ENCODE data around the gene WNK2.

Gene WNK2

DNA sequence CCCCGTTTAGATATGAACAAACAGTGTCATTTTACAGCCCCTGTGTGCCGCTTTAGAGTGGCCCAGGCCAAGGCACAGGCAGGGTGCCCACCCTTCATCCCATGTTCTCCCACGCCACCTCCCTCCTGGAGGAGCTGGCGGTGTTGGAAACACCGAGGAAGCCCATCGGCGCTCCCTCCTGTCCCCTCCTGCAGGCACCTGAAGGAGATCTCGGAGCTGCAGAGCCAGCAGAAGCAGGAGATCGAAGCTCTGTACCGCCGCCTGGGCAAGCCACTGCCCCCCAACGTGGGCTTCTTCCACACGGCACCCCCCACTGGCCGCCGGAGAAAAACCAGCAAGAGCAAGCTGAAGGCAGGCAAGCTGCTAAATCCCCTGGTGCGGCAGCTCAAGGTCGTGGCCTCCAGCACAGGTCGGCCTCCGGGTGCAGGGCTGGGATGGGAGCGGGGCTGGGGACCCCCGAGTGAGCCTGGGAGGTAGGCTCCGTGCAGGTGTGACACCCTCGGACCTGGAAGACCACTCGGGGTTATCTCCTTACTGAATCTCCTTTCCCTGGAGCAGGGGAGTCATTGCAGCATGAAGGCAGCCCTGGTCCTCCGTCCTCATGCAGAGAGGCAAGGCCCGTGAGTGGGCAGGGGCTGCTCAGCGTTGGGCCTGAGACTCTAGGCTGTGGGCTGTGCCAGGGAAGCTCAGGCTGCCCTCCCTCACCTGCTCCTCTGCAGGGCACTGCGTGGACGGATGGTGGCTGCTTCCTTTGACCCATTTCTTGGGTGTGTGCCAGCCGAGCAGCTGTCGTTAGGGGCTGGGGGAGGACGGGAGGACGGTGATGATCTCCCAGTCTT lies 113.9 kb downstream of the WNK2 start:
- no peak for DNase-seq

DNA sequence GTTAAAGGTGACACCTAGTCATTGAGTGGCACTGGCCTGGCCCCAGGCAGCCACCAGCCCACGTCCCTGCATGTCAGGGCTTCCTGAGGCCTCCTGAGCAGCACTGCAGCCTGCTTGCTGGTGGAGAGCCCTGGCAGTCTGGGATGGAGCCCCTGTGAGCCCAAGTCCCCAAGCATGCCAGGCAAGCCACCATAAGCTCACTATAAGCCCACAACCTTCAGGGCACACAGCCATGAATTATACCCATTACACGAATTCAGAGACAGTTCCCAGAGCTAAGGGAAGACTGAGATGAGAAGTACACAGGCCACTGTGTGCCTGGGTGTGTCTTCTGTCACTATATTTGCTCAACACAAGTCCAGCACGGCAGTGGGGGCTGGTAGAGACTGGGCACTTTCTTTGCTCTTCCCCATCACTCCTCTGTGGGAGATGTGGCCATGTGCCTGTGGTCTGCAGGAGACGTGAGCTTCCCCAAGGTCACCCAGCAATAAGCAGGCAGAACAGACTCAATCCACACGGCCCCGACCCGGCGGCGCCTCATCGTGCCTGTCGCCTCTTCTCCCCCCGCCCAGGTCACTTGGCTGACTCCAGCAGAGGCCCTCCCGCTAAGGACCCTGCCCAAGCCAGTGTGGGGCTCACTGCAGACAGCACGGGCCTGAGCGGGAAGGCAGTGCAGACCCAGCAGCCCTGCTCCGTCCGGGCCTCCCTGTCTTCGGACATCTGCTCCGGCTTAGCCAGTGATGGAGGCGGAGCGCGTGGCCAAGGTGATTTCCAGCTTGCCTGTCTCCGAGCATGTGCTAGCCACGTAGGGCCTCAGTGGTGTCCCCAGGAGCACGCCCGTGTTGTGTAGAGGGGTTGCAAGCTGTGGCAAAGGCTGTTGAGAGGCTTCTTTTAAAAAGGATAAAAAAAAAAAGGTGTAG lies 114.8 kb downstream of the WNK2 start:
- DNase-seq, result no peak

DNA sequence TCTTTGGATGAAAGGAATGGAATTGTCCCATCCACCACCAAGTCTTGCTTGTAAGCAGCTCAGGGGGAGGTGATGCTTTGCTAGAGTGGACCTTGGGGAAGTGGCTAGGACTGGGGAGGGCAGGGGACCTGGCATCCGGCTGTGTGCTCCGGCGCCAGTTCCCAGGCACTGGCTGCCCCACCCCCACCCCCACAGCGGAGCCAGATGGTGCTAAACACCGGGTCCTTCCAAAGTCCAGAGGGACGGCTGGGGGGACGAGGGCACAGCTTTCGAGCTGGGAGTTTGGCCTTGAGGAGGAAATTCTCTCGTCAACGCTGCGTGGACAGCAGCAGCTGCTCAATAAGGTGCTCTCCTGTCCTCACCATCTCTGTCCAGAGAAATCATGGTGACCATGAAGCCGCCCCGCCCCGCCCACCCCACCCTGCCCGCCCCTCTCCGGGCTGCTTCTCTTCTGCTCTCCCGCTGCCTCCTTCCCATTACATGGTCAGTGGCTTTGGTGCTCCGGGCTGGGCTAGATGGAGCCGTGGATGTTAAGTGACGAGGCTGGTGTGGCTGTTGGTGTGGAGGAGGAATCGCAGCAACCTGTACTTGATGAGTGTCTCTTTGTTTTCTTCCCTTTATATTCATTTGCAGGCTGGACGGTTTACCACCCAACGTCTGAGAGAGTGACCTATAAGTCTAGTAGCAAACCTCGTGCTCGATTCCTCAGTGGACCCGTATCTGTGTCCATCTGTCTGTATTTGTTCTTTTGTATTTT lies 115.7 kb downstream of the WNK2 start:
- DNase-seq, result no peak

DNA sequence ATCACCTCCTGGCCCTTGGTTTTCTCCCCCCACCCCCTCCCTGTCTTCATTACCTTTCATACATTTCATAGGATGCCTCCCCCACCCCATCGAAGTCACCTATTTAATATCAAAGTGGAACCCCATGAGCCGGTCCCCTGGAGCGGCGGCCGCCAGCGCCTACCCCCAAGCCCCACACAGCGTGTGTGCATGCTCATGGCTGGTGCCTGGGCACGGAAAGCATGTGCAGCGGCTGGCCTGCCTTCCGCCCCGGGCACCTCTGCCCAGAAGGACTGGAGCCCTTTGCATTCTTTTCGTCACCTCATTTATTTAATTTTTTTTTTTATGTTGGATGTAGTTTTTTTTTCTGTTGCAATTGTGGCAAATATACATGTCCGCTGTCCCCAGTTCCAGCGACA lies 116.2 kb downstream of the WNK2 start:
- peak; percentile 5 for DNase-seq

DNA sequence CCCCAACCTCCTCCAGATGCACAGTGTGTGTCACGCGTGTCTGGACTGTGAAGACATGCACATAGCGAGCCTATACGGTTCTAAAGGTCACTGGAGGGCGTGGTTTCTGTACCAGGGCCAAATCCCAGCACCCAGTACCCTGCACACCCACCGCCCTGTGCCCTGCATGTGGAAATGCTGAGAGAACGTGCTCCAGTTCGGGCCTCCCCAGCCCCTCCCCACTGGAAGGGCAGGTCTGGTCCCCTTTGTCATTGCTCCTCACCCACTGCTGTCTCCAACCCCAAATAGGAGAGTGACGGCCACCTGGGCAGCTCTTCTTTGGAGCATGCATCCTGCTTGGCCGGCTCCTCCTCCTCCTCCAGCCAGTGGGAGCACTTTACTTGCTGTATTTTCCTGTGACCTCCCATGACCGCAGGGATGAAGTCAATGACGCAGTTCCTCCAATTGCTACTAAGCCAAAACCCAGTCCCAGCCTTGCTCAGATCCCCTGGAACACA lies 116.7 kb downstream of the WNK2 start:
- peak; percentile 16 for DNase-seq

DNA sequence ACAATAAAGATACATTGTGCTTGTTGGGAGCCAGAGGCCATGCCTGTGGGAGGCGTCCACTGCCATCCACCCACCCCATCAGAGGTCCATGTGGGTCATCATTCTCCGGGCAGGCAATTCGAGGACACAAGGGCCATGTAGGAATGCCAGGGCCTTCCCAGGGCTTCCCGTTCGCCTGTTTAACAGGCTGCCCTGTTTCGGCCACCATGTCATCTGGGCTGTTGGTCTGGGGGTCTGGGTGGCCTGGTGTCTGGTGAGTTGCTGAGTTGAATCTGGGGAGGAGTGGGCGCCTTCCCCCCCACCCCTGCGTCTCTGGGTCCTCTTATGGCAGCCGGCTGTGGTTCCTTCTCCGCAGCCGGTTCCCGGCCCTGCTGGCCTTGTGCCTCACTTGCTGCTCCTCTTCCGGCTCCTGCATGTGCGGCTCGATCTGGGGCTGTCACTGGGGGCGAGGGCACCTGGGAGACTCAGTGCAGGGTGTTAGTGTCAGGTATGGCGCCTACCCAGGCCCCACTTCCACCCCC lies 117.4 kb downstream of the WNK2 start:
- DNase-seq, result peak; percentile 12

DNA sequence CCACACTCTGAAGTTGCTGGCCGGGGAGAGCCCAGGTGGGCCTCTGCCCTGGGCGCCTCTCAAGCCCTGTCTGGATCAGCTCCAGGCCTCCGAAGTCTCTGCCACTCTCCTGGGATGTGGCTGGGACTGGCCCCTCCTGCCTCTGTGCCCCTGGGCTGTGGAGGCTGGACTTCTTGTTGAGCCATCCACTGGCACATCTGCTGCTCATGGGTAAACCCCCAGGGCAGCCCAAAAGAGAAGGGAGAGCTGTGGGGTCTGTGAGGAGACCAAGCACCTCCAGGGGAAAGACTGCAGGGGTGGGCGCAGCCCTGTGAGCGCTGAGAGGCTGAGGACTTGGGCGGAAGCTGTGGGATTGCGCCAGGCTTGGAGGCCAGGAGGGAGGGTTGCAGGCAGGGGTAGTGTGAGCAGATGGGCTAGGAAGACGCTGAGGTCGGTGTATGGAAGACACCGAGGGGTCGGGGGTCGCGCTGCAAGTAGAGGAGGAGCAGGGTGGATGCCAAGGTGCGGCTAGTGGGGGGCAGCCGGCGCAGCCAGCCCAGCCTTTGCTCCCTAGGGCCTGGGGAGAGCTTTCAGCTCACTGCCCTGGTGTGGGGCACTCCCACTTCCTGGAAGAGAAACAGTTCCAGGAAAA lies 118.1 kb downstream of the WNK2 start:
- peak; percentile 11 for DNase-seq

DNA sequence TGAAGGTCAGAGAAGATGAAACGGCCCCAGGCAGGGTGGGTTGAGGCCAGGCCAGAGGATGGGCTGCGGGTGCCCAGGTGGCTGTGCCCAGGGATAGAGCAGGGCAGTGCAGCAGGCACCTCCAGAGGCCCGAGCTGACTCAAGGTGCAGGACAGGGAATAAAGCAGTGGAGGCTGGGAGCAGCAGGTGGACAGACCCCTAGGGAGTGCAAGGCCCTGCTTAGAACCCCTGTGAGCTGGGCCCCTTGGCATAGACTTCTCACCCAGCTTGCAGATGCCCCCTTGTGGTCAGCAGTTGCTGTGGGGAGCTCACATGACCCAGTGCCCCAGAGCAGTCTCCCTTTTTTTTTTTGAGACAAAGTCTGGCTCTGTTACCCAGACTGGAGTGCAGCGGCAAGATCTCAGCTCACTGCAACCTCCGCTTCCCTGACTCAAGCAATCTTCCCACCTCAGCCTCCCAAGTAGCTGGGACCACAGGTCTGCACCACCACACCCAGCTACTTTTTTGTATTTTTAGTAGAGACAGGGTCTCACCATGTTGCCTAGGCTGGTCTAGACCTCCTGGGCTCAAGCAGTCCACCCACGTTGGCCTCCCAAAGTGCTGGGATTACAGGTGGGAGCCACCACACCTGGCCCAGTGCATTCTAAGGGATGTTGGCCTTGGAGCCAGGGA lies 118.8 kb downstream of the WNK2 start:
- peak; percentile 73 for DNase-seq

DNA sequence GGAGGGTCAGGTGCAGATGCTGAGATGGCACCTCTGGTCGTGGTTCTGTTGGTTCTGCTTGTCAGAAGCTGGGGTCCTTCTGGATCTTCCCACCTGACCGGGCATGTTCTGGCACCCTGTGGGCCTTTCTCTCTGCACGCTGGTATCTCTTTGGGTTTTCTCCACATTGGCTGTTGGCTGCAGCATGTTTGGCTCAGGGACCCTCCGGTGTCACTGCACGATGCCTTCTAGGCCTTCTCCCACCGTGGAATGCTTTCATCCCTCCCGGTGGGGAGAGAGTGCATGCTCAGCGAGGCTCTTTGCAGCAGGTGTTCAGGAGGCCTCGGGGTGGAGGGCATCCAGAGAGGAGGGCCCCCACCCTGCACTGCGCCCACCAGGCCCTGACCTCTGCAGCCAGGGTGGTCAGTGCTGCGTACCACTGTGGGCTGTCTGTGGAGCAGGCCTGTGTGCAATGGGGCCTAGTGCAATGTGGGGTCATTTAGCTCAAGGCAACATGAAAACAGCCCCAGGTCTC lies 119.4 kb downstream of the WNK2 start:
- peak; percentile 6 for DNase-seq

DNA sequence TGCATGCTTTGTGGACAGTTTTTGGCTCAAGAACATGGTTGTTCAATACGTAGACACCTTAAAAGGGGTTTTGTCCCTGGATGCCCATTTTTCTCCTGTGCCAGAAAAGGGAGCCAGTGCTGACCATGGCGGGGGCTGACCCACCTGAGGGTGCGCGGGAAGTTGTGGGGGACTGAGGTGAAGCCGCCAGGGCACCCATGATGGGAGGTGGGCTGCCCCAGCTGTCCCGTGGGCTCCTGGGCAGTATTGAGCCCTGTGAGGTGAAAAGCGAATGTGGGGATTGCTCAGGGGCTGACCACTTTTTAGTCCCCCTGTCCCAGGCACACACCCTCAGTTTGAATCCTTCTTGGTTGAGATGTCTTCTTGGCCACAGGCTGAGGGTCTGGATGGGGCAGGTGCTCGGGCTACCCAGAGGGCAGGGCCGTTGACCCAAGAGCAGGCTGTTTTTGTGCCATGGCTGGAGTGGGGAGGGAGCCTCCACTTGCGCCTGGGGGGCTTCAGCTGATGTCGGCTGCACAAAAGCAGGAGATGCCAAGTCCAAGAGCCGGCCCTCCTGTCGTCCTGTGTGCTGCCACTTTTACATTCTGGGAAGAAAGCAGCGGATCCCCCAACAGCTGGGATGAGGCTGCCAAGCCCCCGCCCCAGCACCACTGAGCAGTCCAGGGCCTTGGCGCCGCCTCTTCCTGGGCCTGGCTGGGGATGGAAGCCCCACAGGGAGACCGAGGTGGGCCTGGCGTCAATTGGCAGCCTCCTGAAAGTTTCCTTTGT lies 120.1 kb downstream of the WNK2 start:
- DNase-seq, result no peak

DNA sequence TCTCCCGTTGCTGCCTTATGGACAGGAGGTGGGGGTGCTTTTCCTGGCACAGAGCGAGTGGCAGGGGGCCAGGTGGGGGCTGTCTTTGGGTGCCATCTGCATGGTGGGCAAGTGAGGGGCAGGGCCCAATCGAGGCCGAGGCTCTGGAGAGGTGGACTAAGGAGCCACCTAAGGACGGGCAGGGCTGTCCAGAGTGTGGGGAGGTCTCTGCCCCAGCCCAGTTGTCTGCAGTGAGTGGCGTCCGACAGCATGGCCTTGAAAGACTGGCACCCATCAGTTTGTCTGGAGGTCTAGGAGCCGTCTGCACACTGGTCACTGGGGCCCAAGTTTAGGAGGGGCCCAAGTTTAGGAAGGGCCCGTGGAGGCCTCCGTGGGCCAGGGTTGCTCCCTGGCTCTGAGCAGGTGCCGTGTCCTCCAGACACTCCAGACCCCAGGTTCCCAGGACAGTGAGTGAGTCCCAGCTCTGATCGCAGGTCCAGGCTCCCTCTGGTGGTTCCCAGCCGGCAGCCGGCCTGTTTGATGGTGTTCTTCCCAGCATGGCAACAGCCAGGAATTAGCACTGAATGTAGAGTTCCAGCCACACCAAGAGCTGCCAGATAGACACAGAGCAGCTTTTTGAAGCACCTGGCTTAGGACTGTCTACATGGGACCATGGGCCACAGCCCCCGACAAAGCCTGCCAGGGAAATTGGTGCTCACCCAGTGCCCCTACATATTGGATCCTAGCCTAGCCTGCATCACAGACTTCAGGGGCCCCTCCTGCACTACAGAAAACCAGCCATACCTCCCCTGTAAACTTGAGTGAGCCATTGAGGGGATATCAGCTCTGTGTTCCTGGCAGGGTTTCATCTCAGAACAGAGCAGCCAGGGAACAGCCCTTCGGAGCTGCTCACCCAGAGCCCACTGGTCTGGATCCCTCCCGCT lies 120.9 kb downstream of the WNK2 start:
- no peak for DNase-seq

DNA sequence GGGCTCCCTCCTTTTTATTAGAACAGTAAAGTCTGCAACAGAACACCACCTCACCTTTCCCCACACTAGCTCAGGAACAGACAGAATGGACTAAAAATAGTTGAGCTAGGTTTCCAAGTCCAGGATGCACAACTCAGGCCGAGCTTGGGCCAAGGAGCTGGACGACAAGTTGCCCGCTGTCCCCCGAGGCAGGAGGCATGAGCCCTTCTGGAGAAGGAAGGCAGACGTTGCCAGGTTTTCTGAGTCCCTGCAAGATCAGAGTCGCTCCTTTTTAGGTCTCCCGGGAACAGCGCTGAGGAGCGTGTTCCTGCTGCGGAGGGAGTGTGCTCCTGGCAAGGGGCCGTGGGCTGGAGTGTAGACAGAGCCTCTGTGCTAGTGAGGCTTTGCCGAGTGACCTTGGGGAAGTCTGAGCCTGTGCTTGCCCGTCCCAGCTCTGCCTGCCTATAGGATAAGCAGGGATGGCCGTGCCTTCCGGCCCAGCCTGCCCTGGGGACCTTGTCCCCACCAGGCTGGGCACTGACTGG lies 121.6 kb downstream of the WNK2 start:
- DNase-seq, result peak; percentile 13

DNA sequence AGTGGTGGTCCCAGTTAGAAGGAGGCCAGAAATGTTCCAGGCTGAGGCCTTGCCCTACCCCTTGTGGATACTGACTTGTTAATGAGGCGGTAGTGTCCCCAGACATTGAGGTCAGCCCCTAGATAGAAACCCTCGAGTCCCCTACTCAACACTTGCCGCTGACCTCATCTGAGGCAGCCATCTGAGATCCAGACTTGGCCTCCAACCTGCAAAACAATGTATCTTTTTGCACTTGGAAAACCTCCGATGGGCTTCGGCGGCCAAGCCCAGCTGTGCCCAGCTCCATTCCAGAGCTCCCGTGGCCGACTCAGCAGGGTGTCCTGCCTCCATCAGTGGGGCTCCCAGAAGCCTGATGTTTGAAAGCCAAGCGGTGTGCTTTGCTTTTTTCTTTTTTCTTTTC lies 122.1 kb downstream of the WNK2 start:
- DNase-seq, result no peak

DNA sequence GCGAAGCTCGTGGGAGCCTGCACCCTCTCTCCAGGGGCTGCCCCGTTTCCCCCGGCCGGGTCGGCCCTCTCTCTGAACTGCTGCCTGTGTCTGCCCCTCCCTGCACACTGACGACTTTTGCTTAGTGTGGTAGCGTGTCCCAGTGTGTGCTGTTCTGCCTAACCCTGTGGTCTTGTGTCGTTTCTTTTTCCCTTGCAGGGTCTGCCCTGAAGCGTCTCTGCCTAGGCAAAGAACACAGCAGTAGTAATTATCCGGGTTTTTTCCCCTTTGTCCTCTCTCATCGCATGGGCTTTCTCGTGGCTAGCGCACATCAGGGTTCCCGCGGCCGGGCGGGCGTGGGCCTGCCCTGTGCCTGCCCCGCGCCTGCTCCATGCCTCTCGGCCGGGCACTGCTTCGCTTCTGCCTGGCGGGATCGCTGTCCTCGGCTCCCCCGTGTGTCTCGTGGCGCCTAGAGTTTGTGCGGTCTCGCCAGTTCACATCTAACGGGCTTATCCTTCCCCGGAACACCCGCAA lies 122.7 kb downstream of the WNK2 start:
- DNase-seq, result peak; percentile 6

DNA sequence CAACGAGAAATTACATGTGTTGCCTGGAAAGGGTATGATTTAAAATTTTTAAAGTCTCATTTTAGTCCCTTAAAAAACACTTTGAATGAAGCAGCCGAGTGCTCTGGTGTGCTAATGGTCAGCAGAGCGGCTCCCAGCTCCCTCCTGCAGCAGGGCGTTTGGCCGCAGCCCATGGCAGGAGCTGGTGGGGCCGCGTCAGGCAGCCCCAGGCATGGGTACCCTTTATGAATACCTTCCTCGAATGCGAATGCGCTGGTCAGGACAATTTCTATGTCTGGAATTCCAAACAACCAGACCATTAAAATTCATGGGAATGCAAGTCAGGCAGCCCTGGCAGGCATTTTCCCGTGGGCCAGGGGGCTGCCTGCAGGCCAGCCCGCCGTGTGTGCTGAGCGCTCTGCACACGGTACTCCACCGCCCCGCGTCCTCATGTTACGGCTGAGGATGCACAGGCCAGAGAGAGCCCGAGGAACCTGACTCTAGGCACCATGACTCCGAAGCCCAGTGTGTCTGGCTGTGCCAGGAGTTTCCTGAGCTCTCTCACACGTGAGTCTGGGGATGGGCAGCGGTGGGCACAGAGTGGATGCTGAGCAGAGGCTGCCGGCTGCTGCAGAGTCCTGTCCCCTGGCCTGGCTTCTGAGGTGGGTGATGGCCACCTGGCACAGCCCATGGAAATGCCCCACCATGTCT lies 123.7 kb downstream of the WNK2 start:
- peak; percentile 1 for DNase-seq

DNA sequence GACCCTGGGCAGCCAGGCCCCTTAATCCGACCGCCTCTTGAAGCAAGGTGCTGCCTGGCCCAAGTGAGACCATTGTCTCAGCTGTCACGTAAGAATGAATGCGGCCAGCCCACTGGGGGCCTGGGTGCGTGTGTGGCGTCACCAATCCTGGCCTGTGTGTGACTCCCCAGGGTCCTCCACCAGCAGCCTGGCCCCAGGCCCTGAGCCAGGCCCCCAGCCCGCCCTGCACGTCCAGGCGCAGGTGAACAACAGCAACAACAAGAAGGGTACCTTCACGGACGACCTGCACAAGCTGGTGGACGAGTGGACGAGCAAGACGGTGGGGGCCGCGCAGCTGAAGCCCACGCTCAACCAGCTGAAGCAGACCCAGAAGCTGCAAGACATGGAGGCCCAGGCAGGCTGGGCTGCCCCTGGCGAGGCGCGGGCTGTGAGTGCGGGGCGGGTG lies 124.2 kb downstream of the WNK2 start:
- no peak for DNase-seq

DNA sequence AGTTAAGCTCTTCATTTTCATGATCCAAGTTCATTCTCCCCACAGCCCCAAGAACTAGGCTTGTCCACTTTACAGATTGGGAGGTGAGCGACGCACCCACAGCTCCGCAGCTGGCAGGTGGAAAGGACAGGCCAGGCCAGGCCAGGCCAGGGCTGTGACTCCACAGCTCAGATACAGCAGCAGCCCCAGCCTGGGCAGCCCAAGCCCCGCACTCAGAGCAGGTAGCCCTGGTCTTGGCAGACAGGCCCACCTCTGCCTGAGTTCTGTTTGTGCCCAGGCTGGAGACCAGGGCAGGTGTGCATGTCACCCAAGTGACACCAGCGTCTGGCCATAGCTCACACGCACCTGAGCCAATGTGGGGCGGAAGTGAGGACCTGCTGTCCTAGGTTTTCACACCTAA lies 124.7 kb downstream of the WNK2 start:
- DNase-seq, result no peak

DNA sequence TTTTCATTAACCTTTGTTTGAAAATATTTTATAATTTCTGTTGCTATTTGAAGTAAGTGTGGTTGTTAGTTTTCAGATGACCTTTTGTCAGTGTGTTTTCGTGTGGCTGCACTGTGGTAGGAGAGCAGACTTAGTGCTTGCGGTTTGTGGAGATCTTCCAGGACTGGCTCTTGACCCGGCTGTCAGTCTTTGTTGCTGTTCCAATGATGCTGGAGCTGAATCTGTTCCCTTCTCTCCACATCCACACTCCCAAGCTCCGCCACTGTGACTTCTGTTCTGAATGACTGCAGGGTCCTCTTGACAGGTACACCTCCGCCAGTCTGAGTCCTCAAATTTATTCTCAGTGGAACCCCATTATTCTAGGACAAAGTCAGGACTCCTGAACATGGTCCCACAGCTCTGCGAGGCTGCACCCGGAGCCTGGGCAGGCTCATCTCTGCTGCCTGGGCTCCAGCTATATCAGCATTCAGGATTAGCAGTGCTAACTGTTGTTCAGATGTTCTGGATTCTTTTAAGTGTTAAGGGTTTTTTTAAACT lies 126.0 kb downstream of the WNK2 start:
- no peak for DNase-seq
